A549 (cell line): Measurements from ENCODE around the gene ASXL3.

Experiments used
- BHLHE40 ChIP-seq: IDR thresholded peaks from 2 replicates; pipeline ENCODE4 v1.6.1; 2012; ENCODE audit warnings: low read depth, low read length, inconsistent platforms
- EHF ChIP-seq: fragments of 250-450 bp; sonication (Bioruptor Pico); IDR thresholded peaks from 2 replicates; pipeline ENCODE4 v1.5.0; 2020; ENCODE audit warnings: mild to moderate bottlenecking
- EHMT2 ChIP-seq: fragments of 200-600 bp; sonication (generic); IDR thresholded peaks from 2 replicates; pipeline ENCODE4 v1.6.1; 2016; ENCODE audit warnings: antibody characterized with exemption, low read depth, mild to moderate bottlenecking, moderate library complexity
- ELK1 ChIP-seq: fragments of 150-350 bp; IDR thresholded peaks from 2 replicates; pipeline ENCODE4 v1.6.1; 2014; ENCODE audit warnings: low read depth, mild to moderate bottlenecking, low read length
- EP300 ChIP-seq, 2 experiments: fragments of >200 bp; sonication (Bioruptor Twin); formaldehyde crosslinking; IDR thresholded peaks; 2 replicates in 1 of 2; 3 replicates in 1 of 2; pipeline ENCODE4 v1.6.1; 2016 to 2017
- HDAC2 ChIP-seq: fragments of 200-600 bp; sonication (generic); IDR thresholded peaks from 2 replicates; pipeline ENCODE4 v1.6.1; 2016
- HOXA7 ChIP-seq: fragments of 250-450 bp; sonication (Bioruptor Pico); IDR thresholded peaks from 2 replicates; pipeline ENCODE4 v1.5.0; 2020; ENCODE audit warnings: mild to moderate bottlenecking, moderate library complexity
- MAZ ChIP-seq: fragments of 150-350 bp; IDR thresholded peaks from 2 replicates; pipeline ENCODE4 v1.6.1; 2014; ENCODE audit warnings: antibody characterized with exemption, low read depth, low read length, borderline replicate concordance
- NPAS2 ChIP-seq: fragments of 250-450 bp; sonication (Bioruptor Pico); IDR thresholded peaks from 2 replicates; pipeline ENCODE4 v1.8.0; 2022; ENCODE audit warnings: mild to moderate bottlenecking, moderate library complexity, borderline replicate concordance
- PBX3 ChIP-seq: IDR thresholded peaks from 2 replicates; pipeline ENCODE4 v1.6.1; 2012
- POLR2A ChIP-seq: IDR thresholded peaks from 2 replicates; pipeline ENCODE4 v1.6.1; 2012; ENCODE audit warnings: mild to moderate bottlenecking, low read length
- SMC3 ChIP-seq: fragments of >200 bp; sonication (Bioruptor Twin); formaldehyde crosslinking; IDR thresholded peaks from 3 replicates; pipeline ENCODE4 v1.6.1; 2018; ENCODE audit warnings: inconsistent platforms
- TF ChIP-seq, protein P1 (sequence below): fragments of >200 bp; sonication (Bioruptor Twin); formaldehyde crosslinking; IDR thresholded peaks from 3 replicates; pipeline ENCODE4 v1.5.1; 2016
- TF ChIP-seq, protein P2 (sequence below): fragments of 200-600 bp; sonication (generic); IDR thresholded peaks from 2 replicates; pipeline ENCODE4 v1.6.1; 2016; ENCODE audit warnings: antibody characterized with exemption, mild to moderate bottlenecking, moderate library complexity

DNA sequence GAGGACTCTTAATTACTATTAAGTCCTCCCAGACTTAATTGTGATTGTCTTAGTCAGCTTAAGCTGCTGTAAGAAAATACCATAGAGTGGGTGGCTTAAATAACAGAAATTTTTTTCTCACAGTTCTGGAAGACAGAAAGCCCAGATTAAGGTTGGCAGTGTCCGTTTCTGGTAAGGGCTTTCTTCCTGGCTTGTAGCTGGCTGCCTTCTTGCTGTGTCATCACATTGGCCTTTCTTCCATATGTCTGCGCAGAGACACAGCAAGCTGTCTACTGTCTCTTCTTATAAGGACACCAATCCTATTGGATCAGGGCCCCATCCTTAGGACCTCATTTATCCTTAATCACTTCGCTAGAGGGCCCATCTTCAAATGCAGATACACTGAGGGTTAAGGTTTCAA lies 38.5 kb downstream of the ASXL3 start:
- TF ChIP-seq HDAC2 (no peak), BHLHE40 (no peak), EP300 (IDR thresholded peaks at IDR 0.05) (no peak), POLR2A (no peak), EHF (CRISPR knock-in tag) (no peak), PBX3 (no peak), ELK1 (no peak), NPAS2 (CRISPR knock-in tag) (no peak), HOXA7 (CRISPR knock-in tag) (no peak), EHMT2 (no peak), MAZ (no peak), SMC3 (no peak)
- TF ChIP-seq, protein P1, sequence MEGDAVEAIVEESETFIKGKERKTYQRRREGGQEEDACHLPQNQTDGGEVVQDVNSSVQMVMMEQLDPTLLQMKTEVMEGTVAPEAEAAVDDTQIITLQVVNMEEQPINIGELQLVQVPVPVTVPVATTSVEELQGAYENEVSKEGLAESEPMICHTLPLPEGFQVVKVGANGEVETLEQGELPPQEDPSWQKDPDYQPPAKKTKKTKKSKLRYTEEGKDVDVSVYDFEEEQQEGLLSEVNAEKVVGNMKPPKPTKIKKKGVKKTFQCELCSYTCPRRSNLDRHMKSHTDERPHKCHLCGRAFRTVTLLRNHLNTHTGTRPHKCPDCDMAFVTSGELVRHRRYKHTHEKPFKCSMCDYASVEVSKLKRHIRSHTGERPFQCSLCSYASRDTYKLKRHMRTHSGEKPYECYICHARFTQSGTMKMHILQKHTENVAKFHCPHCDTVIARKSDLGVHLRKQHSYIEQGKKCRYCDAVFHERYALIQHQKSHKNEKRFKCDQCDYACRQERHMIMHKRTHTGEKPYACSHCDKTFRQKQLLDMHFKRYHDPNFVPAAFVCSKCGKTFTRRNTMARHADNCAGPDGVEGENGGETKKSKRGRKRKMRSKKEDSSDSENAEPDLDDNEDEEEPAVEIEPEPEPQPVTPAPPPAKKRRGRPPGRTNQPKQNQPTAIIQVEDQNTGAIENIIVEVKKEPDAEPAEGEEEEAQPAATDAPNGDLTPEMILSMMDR: no peak
- TF ChIP-seq, protein P2, sequence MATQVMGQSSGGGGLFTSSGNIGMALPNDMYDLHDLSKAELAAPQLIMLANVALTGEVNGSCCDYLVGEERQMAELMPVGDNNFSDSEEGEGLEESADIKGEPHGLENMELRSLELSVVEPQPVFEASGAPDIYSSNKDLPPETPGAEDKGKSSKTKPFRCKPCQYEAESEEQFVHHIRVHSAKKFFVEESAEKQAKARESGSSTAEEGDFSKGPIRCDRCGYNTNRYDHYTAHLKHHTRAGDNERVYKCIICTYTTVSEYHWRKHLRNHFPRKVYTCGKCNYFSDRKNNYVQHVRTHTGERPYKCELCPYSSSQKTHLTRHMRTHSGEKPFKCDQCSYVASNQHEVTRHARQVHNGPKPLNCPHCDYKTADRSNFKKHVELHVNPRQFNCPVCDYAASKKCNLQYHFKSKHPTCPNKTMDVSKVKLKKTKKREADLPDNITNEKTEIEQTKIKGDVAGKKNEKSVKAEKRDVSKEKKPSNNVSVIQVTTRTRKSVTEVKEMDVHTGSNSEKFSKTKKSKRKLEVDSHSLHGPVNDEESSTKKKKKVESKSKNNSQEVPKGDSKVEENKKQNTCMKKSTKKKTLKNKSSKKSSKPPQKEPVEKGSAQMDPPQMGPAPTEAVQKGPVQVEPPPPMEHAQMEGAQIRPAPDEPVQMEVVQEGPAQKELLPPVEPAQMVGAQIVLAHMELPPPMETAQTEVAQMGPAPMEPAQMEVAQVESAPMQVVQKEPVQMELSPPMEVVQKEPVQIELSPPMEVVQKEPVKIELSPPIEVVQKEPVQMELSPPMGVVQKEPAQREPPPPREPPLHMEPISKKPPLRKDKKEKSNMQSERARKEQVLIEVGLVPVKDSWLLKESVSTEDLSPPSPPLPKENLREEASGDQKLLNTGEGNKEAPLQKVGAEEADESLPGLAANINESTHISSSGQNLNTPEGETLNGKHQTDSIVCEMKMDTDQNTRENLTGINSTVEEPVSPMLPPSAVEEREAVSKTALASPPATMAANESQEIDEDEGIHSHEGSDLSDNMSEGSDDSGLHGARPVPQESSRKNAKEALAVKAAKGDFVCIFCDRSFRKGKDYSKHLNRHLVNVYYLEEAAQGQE: no peak
